Uterus (tissue), 4 donors: Measurements from ENCODE around the gene AFG1L. TPM values are rescaled to one million over a fixed set of nuclear protein-coding genes. Genes with fewer than 3 reads are reported as not detected.
"Not testable (repeated sequence)": the region's sequence is repeated elsewhere in the genome, so short reads cannot be mapped to it uniquely, and the experiment has no call there.

ENCODE experiments used
- DNase-seq, 2 donors: peaks; one replicate each; pipeline ENCODE4 v3.0.0-alpha.2; 2019 to 2020
- H3K27ac ChIP-seq, 2 donors: fragments of 200-600 bp; sonication (generic); 1 replicate in 1 of 2; 2 replicates in 1 of 2; pipeline ENCODE4 v1.5.1; 2016 to 2018
- H3K27me3 ChIP-seq, 2 donors: fragments of 200-600 bp; sonication (generic); one replicate each; pipeline ENCODE4 v1.5.1; 2018 to 2019; ENCODE audit warnings: control low read depth in 1 of 2
- H3K36me3 ChIP-seq, 2 donors: fragments of 200-600 bp; sonication (generic); one replicate each; pipeline ENCODE4 v1.5.1; 2019; ENCODE audit warnings: control low read depth in 1 of 2
- H3K4me1 ChIP-seq, 2 donors: fragments of 200-600 bp; sonication (generic); one replicate each; pipeline ENCODE4 v1.5.1; 2018 to 2019; ENCODE audit warnings: control low read depth in 1 of 2
- H3K4me3 ChIP-seq, 2 donors: fragments of 200-600 bp; sonication (generic); 1 replicate in 1 of 2; 2 replicates in 1 of 2; pipeline ENCODE4 v1.5.1; 2018 to 2019; ENCODE audit warnings: mild to moderate bottlenecking in 1 of 2
- H3K9me3 ChIP-seq, 2 donors: fragments of 200-600 bp; sonication (generic); one replicate each; pipeline ENCODE4 v1.5.1; 2019; ENCODE audit warnings: control low read depth in 1 of 2
- CTCF ChIP-seq, 4 experiments: fragments of 200-600 bp in 2 of 4; fragments of 450-650 bp in 2 of 4; sonication (generic) in 2 of 4; IDR thresholded peaks; one replicate each; pipeline ENCODE4 v1.5.1; 2016 to 2019; ENCODE audit warnings: antibody characterized with exemption in 4 of 4, mild to moderate bottlenecking in 2 of 4, moderate library complexity in 1 of 4
- POLR2A ChIP-seq, 2 donors: fragments of 450-650 bp; IDR thresholded peaks; one replicate each; pipeline ENCODE4 v1.6.1; 2016; ENCODE audit warnings: antibody characterized with exemption in 2 of 2, mild to moderate bottlenecking in 1 of 2, moderate library complexity in 1 of 2
- intact Hi-C: fragments of 100-400 bp; cut with DNase I; formaldehyde crosslinking; loops from one replicate; pipeline ENCODE4 v1.15.1; 2023; ENCODE audit warnings: low total_unique reads
- total RNA-seq, 4 donors: library from RNA; depleted of rRNA in 3 of 4; stranded (reverse); fragments of >200 nt in 3 of 4; gene quantifications; one replicate each; pipeline versions ENCODE4 v1.1.0 to v1.2.4, GENCODE V29; 2014 to 2023
- donor health status: DM: yes; HTN: yes; CAD: no.

AFG1L gene
- total RNA-seq, 4 donors from 2014 or later: under 0.01 to 9.4 (median 5.2) TPM

GRCh38 chr6:108406943-108407342, 112.1 kb downstream of the AFG1L start:
- intact Hi-C loops: no loop called here
- TF ChIP-seq POLR2A (IDR thresholded peaks at IDR 0.05) (no peak), CTCF (IDR thresholded peaks at IDR 0.05) (no peak)

GRCh38 chr6:108407904-108408827, 113.3 kb downstream of the AFG1L start:
- no peak for DNase-seq
- Histone ChIP-seq H3K36me3 (no peaks in the 10 kb centered on the region), H3K4me3 (no peak overlapping the region), H3K27ac (no peak overlapping the region), H3K27me3 (no peaks in the 10 kb centered on the region), H3K9me3 (no peaks in the 10 kb centered on the region), H3K4me1 (no peaks in the 10 kb centered on the region)
- TF ChIP-seq POLR2A (IDR thresholded peaks at IDR 0.05) (no peak), CTCF (IDR thresholded peaks at IDR 0.05) (no peak)
- intact Hi-C loops: no loop called here

More at GRCh38 chr6:108406943-108407342, 112.1 kb downstream of the AFG1L start:
- Histone ChIP-seq H3K27ac (no peak overlapping the region), H3K9me3 (no peaks in the 10 kb centered on the region), H3K36me3 (no peaks in the 10 kb centered on the region), H3K4me1 (no peaks in the 10 kb centered on the region), H3K27me3 (no peaks in the 10 kb centered on the region), H3K4me3 (no peak overlapping the region)
- no peak for DNase-seq

- intact Hi-C loops: no loop called here
- no peaks in the 10 kb centered on the region for H3K9me3 ChIP-seq
- no peak for DNase-seq
- no peak overlapping the region for H3K27ac ChIP-seq
- no peak overlapping the region for H3K4me3 ChIP-seq
- no peaks in the 10 kb centered on the region for H3K4me1 ChIP-seq
- H3K27me3 ChIP-seq: no peaks in the 10 kb centered on the region
- TF ChIP-seq CTCF (IDR thresholded peaks at IDR 0.05): no peak
- TF ChIP-seq POLR2A (IDR thresholded peaks at IDR 0.05): no peak
- no peaks in the 10 kb centered on the region for H3K36me3 ChIP-seq
Observed at GRCh38 chr6:108408861-108409260, 114.0 kb downstream of the AFG1L start.

GRCh38 chr6:108416047-108416833, 121.4 kb downstream of the AFG1L start:
- DNase-seq, H3K36me3 ChIP-seq, H3K4me1 ChIP-seq, H3K27me3 ChIP-seq, H3K27ac ChIP-seq, H3K9me3 ChIP-seq, H3K4me3 ChIP-seq, intact Hi-C loops: not testable (repeated sequence)

GRCh38 chr6:108417027-108417426, 122.2 kb downstream of the AFG1L start:
- Histone ChIP-seq H3K36me3 (no peaks in the 10 kb centered on the region), H3K4me3 (no peak overlapping the region), H3K27ac (no peak overlapping the region), H3K9me3 (no peaks in the 10 kb centered on the region), H3K4me1 (no peaks in the 10 kb centered on the region), H3K27me3 (no peaks in the 10 kb centered on the region)
- no peak for DNase-seq
- intact Hi-C loops: no loop called here
- no peak for TF ChIP-seq POLR2A (IDR thresholded peaks at IDR 0.05)
- no peak for TF ChIP-seq CTCF (IDR thresholded peaks at IDR 0.05)
